ENCODE results near the gene KLHL24.

- no peak for TF ChIP-seq GATA2 (IDR thresholded peaks at IDR 0.05; ENCODE audit: low read depth, low read length)
- no peak for TF ChIP-seq GATA3 (IDR thresholded peaks at IDR 0.05; ENCODE audit: low read depth, low read length)
Observed at GRCh38 chr3:183613366-183614285, 21.8 kb upstream of the KLHL24 start.
